GM12892 (cell line): ENCODE measurements around the gene CAMK1D.

Source experiments
- POLR2A ChIP-seq: IDR thresholded peaks from 2 replicates; pipeline ENCODE4 v1.6.1; 2011; ENCODE audit warnings: low read depth, low read length, control low read depth
- POLR2AphosphoS5 ChIP-seq: IDR thresholded peaks from 2 replicates; pipeline ENCODE4 v1.6.1; 2011; ENCODE audit warnings: low read depth, low read length, control low read depth
- TAF1 ChIP-seq: IDR thresholded peaks from 2 replicates; pipeline ENCODE4 v1.6.1; 2011; ENCODE audit warnings: low read depth, mild to moderate bottlenecking, control low read depth, low read length, borderline replicate concordance

DNA sequence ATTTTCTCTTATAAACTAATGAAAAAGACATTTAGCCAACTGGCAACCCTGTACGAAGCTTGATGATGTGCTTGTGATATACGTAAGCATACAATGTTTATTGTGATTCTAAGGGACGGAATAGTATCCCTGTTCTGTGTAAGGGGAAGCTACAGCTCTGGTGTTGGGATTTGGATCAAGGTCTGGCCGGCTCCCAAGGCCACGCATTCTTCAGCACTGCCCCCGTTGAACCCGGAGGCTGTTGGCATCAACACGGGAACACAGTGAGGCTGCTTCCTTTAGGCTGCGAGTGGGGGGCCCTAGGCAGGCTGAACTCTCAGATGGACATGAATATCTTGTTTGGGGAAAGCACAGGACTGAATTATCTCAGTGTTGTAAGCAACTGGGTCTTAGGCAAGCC lies 180.6 kb downstream of the CAMK1D start:
- TF ChIP-seq TAF1 (no peak), POLR2A (no peak), POLR2AphosphoS5 (no peak)
